ENCODE results near the gene GGA2. TPM values are rescaled to one million over a fixed set of nuclear protein-coding genes. Genes with fewer than 3 reads are reported as not detected.

GGA2 gene
- total RNA-seq, 3 donors from 2014 or later (not counting 1 experiment from before 2014, with no cell fraction given): 129 to 134 (median 131) TPM

- H3K4me3 ChIP-seq (ENCODE audit: low read length): no peak overlapping the region
- intact Hi-C loops (cut with micrococcal nuclease): no loop called here
- Mint-ChIP-seq H3K9me3 (no peaks in the 10 kb centered on the region), H3K27me3 (ENCODE audit: low read depth in 2 of 2) (no peaks in the 10 kb centered on the region), H3K4me3 (no peak overlapping the region), H3K27ac (no peak overlapping the region), H3K36me3 (no peaks in the 10 kb centered on the region), H3K4me1 (no peaks in the 10 kb centered on the region)
- no peaks in the 10 kb centered on the region for H3K4me1 ChIP-seq (ENCODE audit: control insufficient read depth, insufficient read depth, low read length)
- H3K27ac ChIP-seq (ENCODE audit: low read length): no peak overlapping the region
- ATAC-seq (no peak), DNase-seq (no peak)
- H3K9me3 ChIP-seq (ENCODE audit: control insufficient read depth, insufficient read depth, low read length): no peaks in the 10 kb centered on the region
- no peak for TF ChIP-seq CTCF (IDR thresholded peaks at IDR 0.05)
- peaks cover 58% of the 10 kb centered on the region for H3K36me3 ChIP-seq (ENCODE audit: control insufficient read depth, insufficient read depth, low read length)
- WGBS (ENCODE audit: insufficient coverage): 97% methylated on average over 7 of the region's 10 CpGs
- no peaks in the 10 kb centered on the region for H3K27me3 ChIP-seq (ENCODE audit: control insufficient read depth, insufficient read depth, low read length)
These were observed 18.5 kb upstream of the GGA2 start for GRCh38 chr16:23528644-23529310.

GRCh38 chr16:23527961-23528643 is 17.8 kb upstream of the GGA2 start:
- Histone ChIP-seq H3K4me3 (ENCODE audit: low read length) (no peak overlapping the region), H3K27me3 (ENCODE audit: control insufficient read depth, insufficient read depth, low read length) (no peaks in the 10 kb centered on the region), H3K36me3 (ENCODE audit: control insufficient read depth, insufficient read depth, low read length) (peaks cover 60% of the 10 kb centered on the region), H3K9me3 (ENCODE audit: control insufficient read depth, insufficient read depth, low read length) (no peaks in the 10 kb centered on the region), H3K4me1 (ENCODE audit: control insufficient read depth, insufficient read depth, low read length) (no peaks in the 10 kb centered on the region), H3K27ac (ENCODE audit: low read length) (no peak overlapping the region)
- ATAC-seq: no peak
- Mint-ChIP-seq H3K27me3 (ENCODE audit: low read depth in 2 of 2) (no peaks in the 10 kb centered on the region), H3K4me3 (no peak overlapping the region), H3K36me3 (peaks cover 4% of the 10 kb centered on the region), H3K9me3 (no peaks in the 10 kb centered on the region), H3K27ac (no peak overlapping the region), H3K4me1 (no peaks in the 10 kb centered on the region)
- TF ChIP-seq CTCF (IDR thresholded peaks at IDR 0.05): no peak
- no peak for DNase-seq
- 89% methylated on average over 11 of the region's 11 CpGs for WGBS (ENCODE audit: insufficient coverage)
- intact Hi-C loops (cut with micrococcal nuclease): no loop called here

- peaks cover 10% of the 10 kb centered on the region for H3K36me3 Mint-ChIP-seq
- H3K4me3 Mint-ChIP-seq: no peak overlapping the region
- no peaks in the 10 kb centered on the region for H3K27me3 Mint-ChIP-seq (ENCODE audit: low read depth in 2 of 2)
- Histone ChIP-seq H3K4me1 (ENCODE audit: control insufficient read depth, insufficient read depth, low read length) (peaks cover 6% of the 10 kb centered on the region), H3K9me3 (ENCODE audit: control insufficient read depth, insufficient read depth, low read length) (no peaks in the 10 kb centered on the region), H3K27me3 (ENCODE audit: control insufficient read depth, insufficient read depth, low read length) (no peaks in the 10 kb centered on the region), H3K27ac (ENCODE audit: low read length) (no peak overlapping the region), H3K4me3 (ENCODE audit: low read length) (no peak overlapping the region), H3K36me3 (ENCODE audit: control insufficient read depth, insufficient read depth, low read length) (peaks cover 47% of the 10 kb centered on the region)
- WGBS (ENCODE audit: insufficient coverage): 96% methylated on average over 3 of the region's 3 CpGs
- H3K4me1 Mint-ChIP-seq: no peaks in the 10 kb centered on the region
- DNase-seq: no peak
- no peak for ATAC-seq
- TF ChIP-seq CTCF (IDR thresholded peaks at IDR 0.05): no peak
- intact Hi-C loops (cut with micrococcal nuclease): no loop called here
- no peaks in the 10 kb centered on the region for H3K9me3 Mint-ChIP-seq
- H3K27ac Mint-ChIP-seq: no peak overlapping the region
These were observed 14.6 kb upstream of the GGA2 start for GRCh38 chr16:23524886-23525285.

Data from natural killer cell (primary cell).